BLaER1 (cell line): ENCODE measurements around the gene TRPM1.
A peak's percentile ranks its signal among the peaks of the same experiment; 100 is the strongest.

ENCODE experiments used
- H3K27ac ChIP-seq: shearing (Covaris generic); formaldehyde crosslinking; 2 replicates; pipeline ENCODE4 v1.8.1; 2022
- H3K27me3 ChIP-seq: shearing (Covaris generic); formaldehyde crosslinking; 2 replicates; pipeline ENCODE4 v1.8.1; 2022
- H3K36me3 ChIP-seq: shearing (Covaris generic); formaldehyde crosslinking; 2 replicates; pipeline ENCODE4 v1.8.1; 2022
- H3K4me1 ChIP-seq: shearing (Covaris generic); formaldehyde crosslinking; 2 replicates; pipeline ENCODE4 v1.8.1; 2022
- H3K4me2 ChIP-seq: shearing (Covaris generic); formaldehyde crosslinking; 2 replicates; pipeline ENCODE4 v1.8.1; 2022
- H3K4me3 ChIP-seq: shearing (Covaris generic); formaldehyde crosslinking; 2 replicates; pipeline ENCODE4 v1.8.1; 2022
- H3K9ac ChIP-seq: shearing (Covaris generic); formaldehyde crosslinking; 2 replicates; pipeline ENCODE4 v1.8.1; 2022
- H3K9me3 ChIP-seq: shearing (Covaris generic); formaldehyde crosslinking; 2 replicates; pipeline ENCODE4 v1.8.1; 2022
- H4K20me1 ChIP-seq: shearing (Covaris generic); formaldehyde crosslinking; 2 replicates; pipeline ENCODE4 v1.8.1; 2022
- Cebpa-rat ChIP-seq: shearing (Covaris generic); IDR thresholded peaks from 2 replicates; pipeline ENCODE4 v1.8.1; 2022

Gene TRPM1

GRCh38 chr15:31013863-31014607 lies 87.5 kb downstream of the TRPM1 start:
- H3K4me2 ChIP-seq: peak overlapping the region; percentile 70
- peaks cover 17% of the 10 kb centered on the region for H3K9me3 ChIP-seq
- no peak overlapping the region for H3K4me3 ChIP-seq
- H3K36me3 ChIP-seq: no peaks in the 10 kb centered on the region
- H3K4me1 ChIP-seq: peaks cover 30% of the 10 kb centered on the region
- no peaks in the 10 kb centered on the region for H4K20me1 ChIP-seq
- no peak for TF ChIP-seq Cebpa-rat
- H3K27ac ChIP-seq: peak overlapping the region; percentile 64
- no peaks in the 10 kb centered on the region for H3K27me3 ChIP-seq
- H3K9ac ChIP-seq: no peak overlapping the region; the same call in 1 of the 2 replicates

GRCh38 chr15:31012455-31012854 lies 89.1 kb downstream of the TRPM1 start:
- Histone ChIP-seq H3K4me2 (no peak overlapping the region), H3K36me3 (no peaks in the 10 kb centered on the region), H3K27me3 (no peaks in the 10 kb centered on the region), H3K9me3 (peaks cover 17% of the 10 kb centered on the region), H3K4me3 (no peak overlapping the region), H3K27ac (no peak overlapping the region), H3K4me1 (peaks cover 30% of the 10 kb centered on the region), H3K9ac (no peak overlapping the region), H4K20me1 (no peaks in the 10 kb centered on the region)
- TF ChIP-seq Cebpa-rat: no peak

DNA sequence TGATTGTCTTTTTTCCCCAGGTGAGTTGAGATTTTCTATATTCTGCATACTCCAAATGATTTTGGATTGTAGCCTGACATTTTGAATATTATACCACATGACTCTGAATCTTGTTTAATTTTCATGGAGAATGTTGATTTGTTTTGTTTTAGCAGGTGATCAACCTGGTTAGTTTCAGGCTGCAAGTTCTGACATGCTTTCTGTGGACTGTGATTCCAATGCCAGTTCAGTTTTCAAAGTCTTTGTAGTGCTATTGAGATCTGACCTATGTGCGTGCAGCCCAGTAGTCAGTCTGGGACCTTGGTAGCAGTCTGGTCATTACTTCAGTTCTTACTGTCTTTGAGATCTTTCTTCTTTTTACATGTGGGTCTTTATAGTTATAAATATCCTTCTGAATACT lies 91.5 kb downstream of the TRPM1 start:
- H4K20me1 ChIP-seq: no peaks in the 10 kb centered on the region
- no peak overlapping the region for H3K4me3 ChIP-seq
- no peaks in the 10 kb centered on the region for H3K36me3 ChIP-seq
- TF ChIP-seq Cebpa-rat: no peak
- H3K4me1 ChIP-seq: peaks cover 37% of the 10 kb centered on the region
- no peak overlapping the region for H3K4me2 ChIP-seq
- H3K9ac ChIP-seq: no peak overlapping the region
- peaks cover 17% of the 10 kb centered on the region for H3K9me3 ChIP-seq
- no peak overlapping the region for H3K27ac ChIP-seq
- no peaks in the 10 kb centered on the region for H3K27me3 ChIP-seq

- H3K4me3 ChIP-seq: no peak overlapping the region
- H3K9ac ChIP-seq: peak overlapping the region; percentile 40; the same call in 1 of the 2 replicates
- no peaks in the 10 kb centered on the region for H3K27me3 ChIP-seq
- no peak for TF ChIP-seq Cebpa-rat
- peaks cover 54% of the 10 kb centered on the region for H3K4me1 ChIP-seq
- peak overlapping the region; percentile 87 for H3K4me2 ChIP-seq
- H4K20me1 ChIP-seq: no peaks in the 10 kb centered on the region
- H3K27ac ChIP-seq: peak overlapping the region; percentile 90
- H3K9me3 ChIP-seq: no peaks in the 10 kb centered on the region
- H3K36me3 ChIP-seq: no peaks in the 10 kb centered on the region
Measured at GRCh38 chr15:31005660-31006059, 95.9 kb downstream of the TRPM1 start.

GRCh38 chr15:31004220-31004733 lies 97.2 kb downstream of the TRPM1 start:
- Histone ChIP-seq H3K4me3 (peak overlapping the region; percentile 51), H3K36me3 (no peaks in the 10 kb centered on the region), H3K4me1 (peaks cover 54% of the 10 kb centered on the region), H3K27me3 (no peaks in the 10 kb centered on the region), H3K9me3 (no peaks in the 10 kb centered on the region), H3K27ac (peak overlapping the region; percentile 90), H3K9ac (peak overlapping the region; percentile 77), H3K4me2 (peak overlapping the region; percentile 87), H4K20me1 (no peaks in the 10 kb centered on the region)
- no peak for TF ChIP-seq Cebpa-rat

DNA sequence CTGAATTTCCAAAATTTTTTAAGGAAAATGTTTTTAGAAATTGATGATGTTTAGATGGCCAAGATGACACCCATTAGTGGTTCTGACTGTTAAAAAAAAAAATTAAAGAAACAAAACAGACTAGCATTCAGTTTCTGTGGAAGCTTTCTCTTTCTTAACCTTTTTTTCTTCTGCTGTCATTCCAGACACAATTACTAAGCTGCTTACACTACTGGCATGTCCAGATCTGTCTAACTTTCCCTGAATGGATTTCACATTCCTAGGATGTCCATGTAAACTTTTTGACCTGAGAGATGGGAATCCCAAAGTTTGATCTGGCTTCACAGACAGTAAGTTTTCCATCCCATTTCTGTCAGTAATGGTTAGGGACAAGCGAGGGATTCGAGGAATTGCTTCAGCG lies 99.8 kb downstream of the TRPM1 start:
- TF ChIP-seq Cebpa-rat: no peak
- H3K27ac ChIP-seq: no peak overlapping the region
- H3K9ac ChIP-seq: no peak overlapping the region
- H3K4me2 ChIP-seq: peak overlapping the region; percentile 87
- no peaks in the 10 kb centered on the region for H3K27me3 ChIP-seq
- 0 out of 2 replicates have a peak, but pooled peaks cover 5% of the 10 kb centered on the region for H3K9me3 ChIP-seq
- H3K4me3 ChIP-seq: no peak overlapping the region
- H3K4me1 ChIP-seq: peaks cover 52% of the 10 kb centered on the region
- no peaks in the 10 kb centered on the region for H4K20me1 ChIP-seq
- H3K36me3 ChIP-seq: no peaks in the 10 kb centered on the region

DNA sequence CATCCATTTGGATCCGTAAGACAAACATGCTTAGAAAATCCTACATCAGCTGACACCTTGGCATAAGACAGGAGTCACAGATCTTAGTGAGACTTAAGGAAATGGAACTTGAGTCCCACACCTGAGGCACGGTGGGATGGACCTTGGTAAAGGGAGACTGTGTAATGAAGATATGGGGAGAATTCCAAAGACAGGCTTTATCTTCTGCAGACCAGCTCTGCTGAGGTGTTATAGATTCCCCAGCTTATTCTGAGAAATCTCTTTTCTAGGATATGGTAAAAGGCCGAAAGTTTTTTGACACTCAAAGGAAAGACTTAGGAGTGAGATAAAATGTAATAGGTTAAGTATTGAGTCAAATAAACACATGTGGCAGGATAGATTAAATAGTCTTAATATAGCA lies 101.8 kb downstream of the TRPM1 start:
- Histone ChIP-seq H3K27me3 (no peaks in the 10 kb centered on the region), H3K9ac (no peak overlapping the region), H3K36me3 (no peaks in the 10 kb centered on the region), H3K4me2 (no peak overlapping the region), H3K27ac (no peak overlapping the region), H4K20me1 (no peaks in the 10 kb centered on the region), H3K4me1 (peaks cover 32% of the 10 kb centered on the region), H3K9me3 (0 out of 2 replicates have a peak, but pooled peaks cover 5% of the 10 kb centered on the region), H3K4me3 (no peak overlapping the region)
- no peak for TF ChIP-seq Cebpa-rat

- no peak overlapping the region for H3K27ac ChIP-seq
- no peak for TF ChIP-seq Cebpa-rat
- no peaks in the 10 kb centered on the region for H3K27me3 ChIP-seq
- peaks cover 15% of the 10 kb centered on the region for H3K4me1 ChIP-seq
- H3K9ac ChIP-seq: no peak overlapping the region
- no peaks in the 10 kb centered on the region for H4K20me1 ChIP-seq
- H3K4me3 ChIP-seq: no peak overlapping the region
- H3K4me2 ChIP-seq: no peak overlapping the region
- H3K36me3 ChIP-seq: no peaks in the 10 kb centered on the region
- H3K9me3 ChIP-seq: 0 out of 2 replicates have a peak, but pooled peaks cover 5% of the 10 kb centered on the region
Measured at GRCh38 chr15:30997270-30997669, 104.3 kb downstream of the TRPM1 start.

GRCh38 chr15:30992249-30992864 lies 109.2 kb downstream of the TRPM1 start:
- Histone ChIP-seq H3K9ac (peak overlapping the region; percentile 95), H3K27me3 (no peaks in the 10 kb centered on the region), H3K4me2 (peak overlapping the region; percentile 93), H4K20me1 (peaks cover 30% of the 10 kb centered on the region), H3K4me1 (peaks cover 37% of the 10 kb centered on the region), H3K4me3 (peak overlapping the region; percentile 91), H3K36me3 (peaks cover 1% of the 10 kb centered on the region), H3K9me3 (no peaks in the 10 kb centered on the region), H3K27ac (peak overlapping the region; percentile 98)
- no peak for TF ChIP-seq Cebpa-rat
